GM19351 (cell line): Measurements from ENCODE around the gene LXN.
A peak's percentile ranks its signal among the peaks of the same experiment; 100 is the strongest.
"Not testable (repeated sequence)": the region's sequence is repeated elsewhere in the genome, so short reads cannot be mapped to it uniquely, and the experiment has no call there.

Experiments used
- ATAC-seq: cut with Tn5 transposase; IDR thresholded peaks from one replicate; pipeline ENCODE4 v1.9.1; 2021; ENCODE audit warnings: mild to moderate bottlenecking, moderate library complexity; ENCODE audit not compliant: unreplicated experiment

Gene LXN

DNA sequence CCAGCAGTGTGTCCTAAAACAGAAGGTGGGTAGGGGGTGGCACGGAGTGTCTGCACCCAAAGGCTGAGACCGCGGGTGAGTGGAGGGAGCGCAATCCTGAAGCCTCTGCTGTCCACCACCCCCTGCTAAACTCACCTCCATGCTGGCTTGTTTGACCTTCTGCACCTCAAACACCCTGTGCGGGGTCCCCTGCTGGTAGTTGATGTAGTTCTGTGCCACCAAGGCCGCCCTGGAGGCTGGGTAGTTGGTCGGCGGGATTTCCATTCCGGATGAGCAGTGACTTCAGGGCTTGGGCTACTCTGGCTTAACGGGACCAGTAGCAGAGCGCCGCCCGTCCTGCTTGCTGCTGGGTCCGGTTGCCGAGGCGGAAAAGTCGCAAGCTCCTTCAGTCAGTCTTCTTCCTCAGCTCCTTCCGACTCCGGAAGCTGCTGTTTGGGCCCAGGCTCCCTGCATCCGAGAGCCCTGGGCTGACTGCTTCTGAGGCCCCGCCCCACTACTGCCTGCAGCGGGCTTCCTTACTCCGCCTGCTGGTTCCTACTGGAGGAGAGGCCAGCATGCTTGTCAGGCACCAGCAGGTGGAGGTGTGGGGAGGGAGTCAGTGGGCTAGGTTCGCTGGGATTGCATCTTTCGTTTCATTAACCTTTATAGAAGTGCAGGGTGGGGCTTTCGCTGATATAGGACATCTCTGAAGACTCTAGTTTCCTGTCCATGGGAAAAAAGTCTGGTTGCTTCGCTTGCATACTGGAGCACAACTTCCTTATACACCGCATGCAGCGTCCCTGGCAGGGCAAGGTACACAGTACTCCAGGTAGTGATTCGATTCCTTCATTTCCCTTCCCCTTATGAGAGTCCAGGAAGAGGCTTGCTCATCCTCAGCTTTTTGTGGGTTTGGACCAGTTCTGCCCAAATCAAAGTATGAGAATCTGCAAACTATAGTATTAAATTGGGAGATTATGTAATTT, at the start of gene LXN:
Gene LXN (minus strand): TSS at position 434 of the 962 bp plus-strand sequence. CDS start 170 bp downstream, at position 264.
- ATAC-seq = peak; percentile 98

- no peak for ATAC-seq
Observed at GRCh38 chr3:158722108-158722507, 49.7 kb upstream of the LXN start.

DNA sequence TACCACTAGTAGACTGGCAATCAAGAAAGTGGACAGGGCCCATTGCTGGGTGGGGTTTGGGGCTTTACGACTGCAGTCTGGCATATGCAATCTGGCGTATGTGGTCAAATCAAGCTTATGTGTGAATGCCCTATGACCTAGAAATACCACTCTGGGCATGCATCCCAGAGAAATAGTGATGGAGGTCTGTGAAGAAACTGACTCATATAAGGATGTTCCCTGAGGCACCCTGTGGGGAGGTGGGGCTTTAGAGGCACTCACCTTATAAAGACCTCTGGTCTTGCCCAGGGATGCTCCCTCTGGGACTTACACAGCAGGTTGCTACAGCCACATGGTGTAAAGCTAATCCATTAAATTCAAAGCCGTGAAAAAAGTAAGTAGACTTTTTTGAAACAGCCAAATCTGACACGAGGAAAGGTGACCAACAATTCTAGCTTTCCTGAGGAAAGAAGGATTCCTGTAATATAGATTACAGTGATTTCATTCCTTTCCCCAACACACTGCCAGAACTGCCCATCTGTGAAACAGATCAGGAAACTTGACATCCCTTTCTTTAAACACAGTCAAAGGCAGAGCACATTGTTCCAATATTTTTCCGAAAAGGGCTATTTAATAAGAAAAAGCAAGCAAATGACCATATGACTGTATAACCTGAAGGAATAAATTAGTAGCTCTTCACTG, 46.2 kb upstream of the LXN start:
- ATAC-seq = no peak

DNA sequence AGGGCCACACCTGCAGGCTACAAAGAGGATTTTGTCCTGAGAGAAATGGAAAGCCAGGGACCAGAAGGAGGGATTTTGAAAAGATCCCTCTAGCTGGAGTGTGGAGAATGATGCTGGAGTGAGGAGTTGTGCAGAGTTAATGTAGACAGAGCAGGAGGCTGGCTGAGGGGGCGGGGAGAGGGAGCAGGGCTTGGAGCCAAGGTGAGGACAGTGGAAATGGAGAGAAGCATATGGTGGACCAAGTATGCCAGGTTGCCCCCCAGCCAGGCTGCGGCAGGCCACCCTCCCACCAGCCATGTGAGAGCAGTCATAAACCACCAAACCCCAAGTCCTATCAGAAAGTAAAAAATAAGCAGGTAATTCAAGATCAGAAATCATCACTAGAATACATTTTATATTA, 45.1 kb upstream of the LXN start:
- no peak for ATAC-seq

- no peak for ATAC-seq
Observed at GRCh38 chr3:158713094-158713499, 40.6 kb upstream of the LXN start.

DNA sequence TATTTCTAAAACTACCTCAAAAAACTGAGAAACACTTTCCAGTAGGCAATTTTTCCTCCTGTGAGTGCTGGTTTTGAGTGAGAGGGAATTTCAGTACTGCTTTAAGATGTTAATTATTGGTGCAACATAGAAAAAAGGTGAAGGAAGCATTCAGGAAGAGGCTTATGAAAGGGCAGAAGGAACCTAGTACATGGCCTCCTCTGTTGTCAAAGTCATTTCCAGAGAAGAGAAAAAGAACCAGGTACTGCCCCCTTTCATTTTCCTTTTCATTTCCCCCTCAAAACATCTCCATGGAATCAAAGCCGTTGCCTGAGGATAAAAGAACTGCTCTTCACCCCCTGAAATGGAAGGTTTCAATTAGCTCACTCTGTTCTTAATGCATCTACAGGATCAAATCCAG, 40.0 kb upstream of the LXN start:
- ATAC-seq = peak; percentile 53

GRCh38 chr3:158711886-158712285, 39.4 kb upstream of the LXN start:
- ATAC-seq = peak; percentile 39

GRCh38 chr3:158710601-158711000, 38.2 kb upstream of the LXN start:
- ATAC-seq = no peak

DNA sequence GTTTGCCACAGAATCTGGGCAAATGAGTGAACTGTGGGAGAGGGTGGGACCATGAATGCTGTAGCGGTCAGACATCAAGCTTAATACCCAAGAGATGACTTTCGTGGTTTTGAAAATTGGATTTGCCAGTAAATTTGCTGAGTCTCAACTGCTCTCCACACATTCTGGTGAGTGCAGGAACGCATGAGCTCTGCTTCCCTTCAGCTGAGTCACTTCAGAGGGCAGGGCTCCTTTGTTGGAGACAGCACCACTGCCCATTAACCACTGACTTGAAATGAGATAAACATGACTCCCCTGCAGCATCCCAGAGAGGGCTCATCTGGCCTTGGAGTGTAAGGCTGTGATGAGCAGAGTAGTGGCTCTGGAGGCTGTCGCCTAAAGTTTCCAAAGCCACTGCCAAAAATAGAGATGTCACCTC, 37.2 kb upstream of the LXN start:
- ATAC-seq = no peak

GRCh38 chr3:158703566-158703965, 31.1 kb upstream of the LXN start:
- no peak for ATAC-seq

DNA sequence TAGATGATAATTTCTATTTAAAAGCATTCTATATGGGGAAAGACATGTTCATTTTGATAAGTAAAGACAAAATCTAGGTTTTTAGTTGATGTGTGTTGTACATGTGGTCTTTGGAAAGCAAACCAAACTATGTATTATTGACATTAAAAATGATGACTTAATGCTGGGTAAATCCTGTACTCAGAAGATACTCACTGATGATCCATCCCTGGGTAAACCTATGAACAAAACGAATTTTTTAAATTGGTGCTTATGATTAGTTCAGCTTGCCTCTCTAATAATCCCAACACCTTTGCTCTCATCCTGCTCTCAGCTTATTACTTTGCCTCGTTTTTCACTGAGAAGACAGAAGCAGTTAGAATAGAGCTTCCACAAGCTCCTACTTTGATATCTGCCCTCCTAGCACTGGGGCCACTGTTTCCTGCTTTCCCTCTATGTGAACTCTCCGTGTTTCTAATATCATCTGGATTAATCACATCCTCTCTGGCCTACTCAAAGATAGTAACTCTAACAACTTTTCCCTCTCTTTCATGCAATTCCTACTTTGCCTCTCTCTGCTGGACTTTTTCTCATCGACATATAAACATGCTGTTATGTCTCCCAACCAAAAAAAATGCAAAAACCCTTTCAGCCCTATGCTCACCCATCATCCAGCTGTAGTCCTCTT, 30.5 kb upstream of the LXN start:
- no peak for ATAC-seq

GRCh38 chr3:158701420-158702065, 29.1 kb upstream of the LXN start:
- no peak for ATAC-seq

GRCh38 chr3:158700559-158700958, 28.1 kb upstream of the LXN start:
- no peak for ATAC-seq

DNA sequence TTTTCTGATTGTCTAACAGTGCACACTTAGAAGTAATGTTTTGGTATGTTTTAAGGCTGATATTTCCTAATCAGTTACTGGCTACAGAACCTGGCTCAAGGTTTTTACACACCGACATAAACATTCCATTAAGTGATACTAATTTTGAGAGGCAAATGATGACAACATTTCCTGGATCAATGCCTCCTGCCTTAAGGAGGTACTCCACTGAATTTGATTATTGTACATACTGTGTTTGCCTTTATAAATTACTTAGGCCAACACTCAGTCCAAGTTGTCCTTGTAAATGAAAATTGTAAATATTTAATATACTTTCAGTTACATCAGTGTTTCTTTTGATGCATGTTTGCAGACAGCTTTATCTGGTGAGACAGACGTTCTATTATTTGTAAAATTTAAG, 24.2 kb upstream of the LXN start:
- ATAC-seq = no peak

GRCh38 chr3:158693866-158694456, 21.5 kb upstream of the LXN start:
- not testable (repeated sequence) for ATAC-seq

GRCh38 chr3:158685159-158685558, 12.7 kb upstream of the LXN start:
- ATAC-seq = no peak

- ATAC-seq = no peak
Observed at GRCh38 chr3:158683230-158683962, 10.9 kb upstream of the LXN start.

DNA sequence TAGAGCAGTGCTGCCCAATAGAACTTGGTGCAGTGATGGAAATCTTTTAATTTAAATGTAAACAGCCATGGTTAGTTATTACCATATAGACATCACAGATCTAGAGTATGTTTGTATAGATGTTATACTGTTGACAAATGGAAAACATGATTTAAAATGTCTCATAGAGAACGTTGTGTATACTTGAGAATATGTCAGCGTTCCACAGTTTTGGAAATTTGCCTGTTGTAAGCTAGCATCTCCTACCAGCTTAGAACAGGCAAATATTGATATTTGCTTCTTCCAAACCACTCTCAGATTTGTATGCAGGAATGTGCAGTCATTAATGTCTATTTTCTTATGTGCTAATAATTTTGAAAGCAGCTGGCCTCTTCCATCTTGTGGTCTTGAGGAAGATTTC, 8.4 kb upstream of the LXN start:
- no peak for ATAC-seq

GRCh38 chr3:158679547-158680000, 7.1 kb upstream of the LXN start:
- no peak for ATAC-seq

DNA sequence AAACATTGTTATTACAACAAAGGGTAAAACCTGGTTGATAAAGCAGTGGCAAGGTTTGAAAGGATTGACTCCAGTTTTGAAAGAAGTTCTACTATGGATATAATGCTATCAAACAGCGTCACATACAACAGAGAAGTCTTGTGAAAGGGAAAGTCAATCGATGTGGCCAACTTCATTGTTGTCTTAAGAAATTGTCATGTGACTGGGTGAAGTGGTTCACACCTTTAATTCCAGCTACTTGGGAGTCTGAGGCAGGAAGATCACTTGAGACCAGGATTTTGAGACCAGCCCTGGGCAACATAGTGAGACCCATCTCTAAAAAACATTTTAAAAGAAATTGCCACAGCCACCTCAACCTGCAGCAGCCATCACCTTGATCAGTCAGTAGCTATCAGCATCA, 6.2 kb upstream of the LXN start:
- no peak for ATAC-seq
